GM18511 (cell line): Measurements from ENCODE around the gene FBXO24.

ENCODE experiments used
- ATAC-seq: cut with Tn5 transposase; IDR thresholded peaks from one replicate; pipeline ENCODE4 v1.9.1; 2021; ENCODE audit warnings: mild to moderate bottlenecking, moderate library complexity; ENCODE audit not compliant: unreplicated experiment

Gene FBXO24

DNA sequence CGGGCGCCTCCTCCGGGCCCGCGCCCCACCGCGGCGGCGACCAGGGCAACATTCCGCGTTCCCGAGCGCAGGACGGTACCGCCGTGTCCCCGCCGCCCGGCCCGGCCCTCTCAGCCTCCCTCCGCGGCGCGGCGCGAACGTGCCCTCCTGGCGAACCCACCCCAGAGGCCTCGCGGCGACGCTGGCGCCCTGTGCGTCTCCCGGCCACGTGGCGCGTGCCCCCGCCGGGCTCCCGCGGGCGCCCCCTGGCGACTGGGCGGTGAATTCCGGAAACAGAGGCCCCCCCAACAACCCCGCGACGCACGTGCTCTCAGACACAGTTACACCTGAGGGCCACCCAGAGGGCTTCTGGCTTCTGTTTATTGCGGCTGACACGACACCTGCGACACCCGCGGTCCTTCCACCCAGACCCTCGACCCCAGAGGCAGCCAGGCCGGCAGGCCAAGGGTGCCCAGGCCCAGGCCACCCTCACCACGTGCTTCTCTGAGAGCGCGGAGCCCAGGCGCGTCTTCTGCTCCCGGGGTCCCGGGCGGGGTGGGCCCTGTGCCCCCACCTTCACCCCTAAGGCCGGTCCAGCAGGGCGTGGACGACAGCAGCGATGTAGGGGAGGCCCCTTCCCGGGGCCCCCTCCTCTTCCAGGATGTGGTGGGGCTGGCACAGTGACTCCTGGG lies 12.3 kb upstream of the FBXO24 start, which contains the start of gene SAP25:
SAP25 (minus strand) TSS at position 210 of the 671 bp plus-strand sequence; CDS start at position 52, 158 bp downstream.
- ATAC-seq = no peak

- ATAC-seq = no peak
These were observed 11.5 kb upstream of the FBXO24 start for GRCh38 chr7:100574362-100575205.

GRCh38 chr7:100575206-100575631 lies 10.9 kb upstream of the FBXO24 start:
- ATAC-seq = no peak

GRCh38 chr7:100575746-100576383 lies 10.3 kb upstream of the FBXO24 start:
- ATAC-seq = no peak

DNA sequence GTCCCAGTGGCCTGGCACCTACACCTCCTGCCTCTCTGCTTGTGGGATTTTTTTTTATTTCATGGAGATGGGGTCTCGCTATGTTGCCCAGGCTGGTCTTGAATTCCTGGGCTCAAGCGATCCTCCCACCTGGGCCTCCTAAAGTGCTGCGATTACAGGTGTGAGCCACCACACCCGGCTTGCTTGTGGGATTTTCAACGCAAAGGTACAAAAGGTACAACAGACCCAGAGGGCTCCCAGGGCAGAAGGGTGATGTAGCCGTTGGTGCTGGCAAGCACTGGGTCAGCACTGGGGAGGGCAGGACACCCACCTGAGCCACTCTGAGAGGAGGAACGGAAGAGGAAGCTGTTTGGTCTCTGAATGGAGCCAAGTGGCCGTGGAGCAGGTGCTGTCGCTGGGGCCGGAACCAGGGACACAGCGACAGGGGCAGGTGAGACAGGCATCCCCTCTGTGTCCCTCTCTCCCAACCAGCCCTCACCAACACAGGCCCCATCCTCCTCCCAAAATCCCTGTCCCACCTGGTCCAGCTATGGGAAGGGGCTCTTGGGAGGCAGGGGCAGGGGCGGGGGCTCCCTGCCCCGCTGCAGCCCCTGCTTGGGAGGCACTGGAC lies 9.6 kb upstream of the FBXO24 start:
- ATAC-seq = no peak

GRCh38 chr7:100577103-100577502 lies 9.0 kb upstream of the FBXO24 start:
- ATAC-seq = no peak

DNA sequence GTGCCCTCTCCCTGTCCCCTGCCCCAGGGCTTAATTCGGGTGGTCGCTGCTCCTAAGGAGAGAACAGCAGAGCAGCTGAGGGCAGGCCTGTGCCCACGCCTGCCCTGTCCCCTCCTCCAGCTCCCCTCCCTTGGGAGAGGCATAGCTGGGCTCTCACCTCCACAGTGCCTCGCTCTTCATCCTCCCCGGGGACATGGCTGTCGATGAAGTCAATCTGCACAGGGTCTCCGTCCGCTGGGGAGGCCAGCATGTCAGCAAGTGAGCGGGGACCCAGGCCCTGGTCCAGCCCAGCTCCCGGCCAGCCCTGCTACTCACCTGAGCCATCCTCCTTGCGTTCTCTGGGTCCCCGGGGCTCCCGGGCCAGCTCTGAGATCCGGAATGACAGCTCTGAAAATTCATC lies 8.6 kb upstream of the FBXO24 start:
- ATAC-seq = no peak

- no peak for ATAC-seq
These were observed 7.6 kb upstream of the FBXO24 start for GRCh38 chr7:100578246-100579183.

- ATAC-seq = no peak
These were observed 5.5 kb upstream of the FBXO24 start for GRCh38 chr7:100580466-100581283.

DNA sequence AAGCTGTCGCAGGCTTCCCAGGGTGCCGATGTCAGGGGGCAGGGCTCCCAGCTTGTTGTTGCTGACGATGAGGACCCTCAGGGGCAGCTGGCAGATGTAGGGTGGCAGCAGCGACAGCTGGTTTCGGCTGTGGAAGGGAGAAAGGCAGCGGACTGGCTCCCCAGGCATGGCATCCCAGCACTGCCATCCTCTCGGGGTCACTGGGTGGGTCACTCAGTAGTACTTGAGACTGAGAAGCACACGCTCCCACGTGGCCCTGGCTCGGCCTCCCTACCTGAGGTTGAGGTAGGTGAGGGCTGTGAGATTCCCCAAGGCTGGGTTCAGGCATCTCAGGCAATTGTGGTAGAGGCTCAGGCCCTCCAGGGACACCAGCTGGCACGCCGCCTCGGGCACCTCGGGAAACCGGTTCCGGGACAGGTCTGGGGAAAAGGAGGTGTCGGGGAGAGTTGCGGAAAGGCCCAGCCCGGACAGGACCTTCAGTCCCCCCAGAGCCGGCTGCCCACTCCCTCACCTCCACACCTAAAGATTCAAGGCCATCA lies 4.0 kb upstream of the FBXO24 start:
- ATAC-seq = no peak

GRCh38 chr7:100582650-100583049 lies 3.5 kb upstream of the FBXO24 start:
- ATAC-seq = no peak

GRCh38 chr7:100583132-100584053 lies 2.7 kb upstream of the FBXO24 start:
- no peak for ATAC-seq

DNA sequence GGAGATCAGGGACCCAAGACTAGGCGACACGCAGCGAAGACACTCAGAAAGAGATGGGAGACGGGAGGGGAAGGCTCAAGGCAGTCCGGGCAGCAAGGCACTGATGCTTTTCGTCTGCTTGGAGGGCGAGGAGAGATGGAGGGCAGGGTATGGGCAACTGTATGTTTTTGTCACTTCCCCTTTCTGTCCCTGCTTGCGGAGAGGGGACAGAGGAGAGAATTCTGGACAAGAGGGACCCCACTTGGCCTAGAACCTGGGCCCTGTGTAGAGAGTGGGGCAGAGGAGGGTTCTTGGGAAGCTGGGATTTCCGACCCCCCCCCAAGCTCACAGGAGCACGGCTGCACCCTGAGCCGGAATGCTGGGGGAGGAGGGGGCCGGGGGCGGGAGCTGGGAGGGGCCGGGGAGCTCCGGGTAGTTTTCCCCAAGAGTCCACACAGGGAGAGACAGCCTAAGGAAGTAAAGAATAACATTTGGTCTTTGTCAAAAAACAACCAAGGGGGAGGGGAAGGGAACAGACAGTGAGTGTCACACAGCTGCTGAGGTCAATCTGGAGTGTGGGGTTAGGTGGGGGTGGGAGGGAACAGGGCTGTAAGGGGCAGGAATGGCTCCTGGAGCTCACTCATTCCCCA lies 2.0 kb upstream of the FBXO24 start:
- no peak for ATAC-seq

- ATAC-seq = no peak
These were observed 1.2 kb upstream of the FBXO24 start for GRCh38 chr7:100584683-100585510.

DNA sequence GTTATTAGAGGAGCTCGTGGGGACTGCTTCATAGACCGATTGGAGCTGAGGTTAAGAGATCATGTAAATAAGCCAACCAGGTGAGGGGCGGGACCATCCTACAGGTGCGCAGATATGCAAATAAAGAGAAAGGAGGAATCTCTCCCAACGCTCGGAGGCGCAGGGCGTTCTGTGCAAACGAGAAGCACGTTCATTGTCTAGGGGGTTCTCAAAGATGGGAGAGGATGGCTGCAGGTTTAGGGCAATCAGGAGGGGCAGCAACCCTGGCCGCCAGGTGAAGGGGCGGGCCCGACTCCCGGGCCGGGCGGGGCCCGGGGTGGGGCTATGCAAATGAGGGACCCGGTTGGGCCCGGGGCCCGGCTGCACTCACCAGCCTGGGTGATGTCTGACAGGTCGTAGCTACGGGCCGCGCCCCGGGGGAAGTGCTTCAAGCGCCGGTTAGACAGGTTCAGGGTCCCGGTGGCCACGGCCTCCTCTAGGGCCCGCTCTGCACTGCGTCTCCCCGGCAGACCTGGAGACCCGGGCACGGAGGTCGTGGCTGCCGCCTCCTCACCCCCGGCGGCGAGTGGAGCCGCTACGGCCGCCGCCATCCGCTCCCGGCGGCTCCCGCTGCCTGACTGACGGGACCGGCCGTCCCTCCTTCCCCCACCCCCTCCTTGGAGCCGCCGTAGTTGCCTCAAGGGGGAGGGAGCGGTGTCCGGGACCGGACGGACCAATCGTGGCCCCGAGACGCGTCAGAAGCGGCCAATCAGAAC lies 440 bp upstream of the FBXO24 start, which contains the start of gene LRCH4:
LRCH4 (minus strand) TSS at position 619 of the 755 bp plus-strand sequence; CDS start at position 590, 29 bp downstream.
- no peak for ATAC-seq

- ATAC-seq = no peak
These were observed 2.3 kb downstream of the FBXO24 start for GRCh38 chr7:100588438-100588837.
